Head of caudate nucleus (tissue), 42 donors: ENCODE results near the gene SPATA46.

Source experiments
- DNase-seq, 42 donors: peaks; one replicate each; pipeline versions ENCODE4 v3.0.0 to v3.0.0-alpha.2; 2020 to 2021; ENCODE audit warnings: mixed read lengths in 7 of 42
- intact Hi-C: fragments of 100-400 bp; cut with DNase I; formaldehyde crosslinking; loops from one replicate; pipeline ENCODE4 v1.15.0; 2022

The SPATA46 gene

GRCh38 chr1:162396201-162396906, 19.7 kb upstream of the SPATA46 start:
- intact Hi-C loops: no loop called here
- no peak for DNase-seq

- DNase-seq: peak in 32 of 42 donors; percentile 18 to 76 (median 38)
- intact Hi-C loops: loop anchor here (5.0 kb wide), 1 partner anchor 335 kb away; no protein-coding TSS in a partner anchor
These were observed 15.3 kb upstream of the SPATA46 start for GRCh38 chr1:162391790-162392563.

GRCh38 chr1:162390396-162391185, 13.9 kb upstream of the SPATA46 start:
- peak in 4 of 42 donors; percentile 1 to 33 (median 18) for DNase-seq
- intact Hi-C loops: loop anchor here (5.0 kb wide), 1 partner anchor 333 kb away; no protein-coding TSS in a partner anchor

- DNase-seq: peak in 2 of 42 donors; percentile 20 to 28
These were observed 13.3 kb upstream of the SPATA46 start for GRCh38 chr1:162389971-162390370.

GRCh38 chr1:162389021-162389818, 12.6 kb upstream of the SPATA46 start:
- intact Hi-C loops: no loop called here
- peak in 2 of 42 donors; percentile 8 to 30 for DNase-seq

More at GRCh38 chr1:162389971-162390370, 13.3 kb upstream of the SPATA46 start:
- intact Hi-C loops: loop anchor here (5.0 kb wide), 1 partner anchor 333 kb away; no protein-coding TSS in a partner anchor

- DNase-seq: peak in 2 of 42 donors; percentile 15 to 31
- intact Hi-C loops: no loop called here
These were observed 12.0 kb upstream of the SPATA46 start for GRCh38 chr1:162388615-162389014.

DNA sequence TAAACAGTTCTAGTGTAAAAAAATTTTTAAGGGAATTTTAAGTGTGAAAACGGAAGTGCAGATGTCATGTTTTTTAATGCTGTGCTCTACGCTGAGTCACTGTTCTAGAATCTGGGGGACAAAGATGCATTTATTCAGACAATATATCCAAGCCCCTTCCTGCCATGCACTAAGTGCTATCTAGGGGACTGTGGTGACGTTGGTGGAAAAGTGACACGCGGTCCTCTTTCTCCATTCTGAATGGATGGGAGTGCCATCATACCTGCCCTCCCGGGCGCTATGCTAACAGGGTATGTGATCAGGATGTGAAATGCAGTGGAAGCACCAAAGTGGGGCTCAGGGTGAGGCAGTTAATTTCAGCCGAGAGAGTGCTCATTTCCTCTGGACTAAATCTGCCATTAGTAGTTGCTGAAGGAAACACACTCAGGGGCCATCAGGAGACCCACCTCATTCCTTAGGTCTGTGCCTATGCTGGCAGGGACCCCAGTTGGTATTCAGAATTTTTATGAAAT, 11.5 kb upstream of the SPATA46 start:
- peak in 2 of 42 donors; percentile 3 to 33 for DNase-seq
- intact Hi-C loops: no loop called here

GRCh38 chr1:162387226-162388082, 10.8 kb upstream of the SPATA46 start:
- DNase-seq: peak in 2 of 42 donors; percentile 11 to 29
- intact Hi-C loops: no loop called here

- DNase-seq: peak in 2 of 42 donors; percentile 9 to 28
- intact Hi-C loops: no loop called here
These were observed 9.9 kb upstream of the SPATA46 start for GRCh38 chr1:162386292-162387225.

DNA sequence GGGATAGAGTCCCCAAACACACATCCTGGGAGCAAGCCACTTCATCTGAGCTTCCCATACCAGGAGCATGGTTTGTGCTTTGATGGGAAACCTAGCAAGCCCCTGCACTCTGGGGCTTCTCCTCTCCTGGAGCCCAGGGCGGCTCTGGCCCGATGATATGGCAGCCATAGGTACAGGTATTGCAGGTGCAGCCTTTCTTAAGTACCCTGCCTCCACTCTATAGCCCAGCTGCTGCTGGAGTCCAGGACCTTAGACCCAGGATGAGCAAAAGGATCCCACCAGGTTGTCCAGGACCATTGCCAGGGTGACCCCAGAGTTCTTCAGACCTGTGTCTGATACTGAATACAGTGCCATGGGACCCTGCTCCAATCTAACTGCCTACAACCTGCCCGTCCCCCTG, 9.0 kb upstream of the SPATA46 start:
- DNase-seq: no peak
- intact Hi-C loops: no loop called here

DNA sequence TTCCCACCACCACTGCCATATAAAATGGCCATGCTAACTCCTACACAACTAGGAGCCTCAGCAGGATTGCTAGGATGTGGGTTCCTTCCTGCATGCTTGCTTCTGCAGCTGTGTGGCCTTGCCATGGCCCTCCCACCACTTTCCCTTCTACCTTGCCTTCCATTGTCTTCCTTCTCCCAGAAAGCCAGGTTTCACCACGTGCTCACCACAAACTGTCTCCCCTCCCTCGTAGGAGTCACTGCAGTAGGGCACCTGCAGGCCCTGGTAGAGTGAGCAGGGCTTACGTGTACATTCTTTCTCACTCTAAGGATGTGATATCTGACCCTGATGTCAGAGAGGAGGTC, 8.6 kb upstream of the SPATA46 start:
- DNase-seq: no peak
- intact Hi-C loops: no loop called here

DNA sequence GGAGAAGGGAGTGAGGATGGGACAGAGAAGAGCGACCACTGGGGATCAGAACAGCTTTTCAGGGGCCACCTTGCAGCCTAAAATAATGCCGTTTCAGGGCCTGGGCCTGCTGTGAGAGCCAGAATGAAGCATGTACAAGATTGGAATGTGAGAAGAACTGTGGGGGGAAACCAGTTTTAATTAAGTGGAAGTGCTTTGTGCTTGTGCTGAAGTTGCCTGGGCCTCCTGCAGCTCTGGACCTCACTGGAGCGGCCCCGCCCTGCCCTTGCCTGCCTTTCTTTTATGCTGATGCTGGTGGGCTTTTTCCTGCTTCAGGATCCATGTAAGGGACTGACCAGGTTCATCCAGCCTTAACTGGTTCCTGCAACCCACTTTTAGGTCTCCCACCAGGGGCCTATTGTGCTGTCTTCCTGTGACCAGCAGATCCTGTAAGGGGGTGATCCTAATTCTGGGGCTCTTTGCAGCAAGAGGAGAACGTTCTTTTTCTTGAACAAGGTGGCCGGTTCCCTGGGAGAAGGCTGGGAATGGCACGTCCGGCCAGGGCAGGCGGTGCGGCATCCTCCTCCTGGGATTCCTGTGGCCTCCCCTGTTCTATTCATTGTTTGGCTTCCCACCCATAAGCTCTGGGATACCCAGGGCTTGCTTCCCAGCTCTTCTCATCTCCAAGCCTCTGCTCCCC, 8.1 kb upstream of the SPATA46 start:
- peak in 1 of 42 donors; percentile 8 for DNase-seq
- intact Hi-C loops: no loop called here

DNA sequence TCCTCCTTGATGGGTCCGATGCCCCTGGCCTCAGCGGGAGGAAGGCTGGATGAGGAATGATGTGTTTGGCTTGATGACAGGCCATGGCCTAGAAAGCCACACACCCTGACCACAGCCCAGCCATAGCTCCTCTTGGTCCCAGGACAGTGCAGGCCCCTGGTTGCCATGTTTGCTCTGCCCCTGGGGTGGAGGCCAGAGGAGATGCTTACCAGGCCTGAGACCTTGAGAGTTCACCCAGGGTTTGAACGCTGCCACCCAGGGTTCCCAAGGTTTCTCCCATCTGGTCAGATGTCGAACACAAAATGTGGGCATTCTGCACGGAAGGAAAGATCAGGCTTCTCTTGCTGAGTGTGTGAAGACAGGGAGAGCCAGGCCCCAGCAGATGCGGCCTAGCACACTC, 7.5 kb upstream of the SPATA46 start:
- intact Hi-C loops: no loop called here
- DNase-seq: peak in 2 of 42 donors; percentile 11 to 20

DNA sequence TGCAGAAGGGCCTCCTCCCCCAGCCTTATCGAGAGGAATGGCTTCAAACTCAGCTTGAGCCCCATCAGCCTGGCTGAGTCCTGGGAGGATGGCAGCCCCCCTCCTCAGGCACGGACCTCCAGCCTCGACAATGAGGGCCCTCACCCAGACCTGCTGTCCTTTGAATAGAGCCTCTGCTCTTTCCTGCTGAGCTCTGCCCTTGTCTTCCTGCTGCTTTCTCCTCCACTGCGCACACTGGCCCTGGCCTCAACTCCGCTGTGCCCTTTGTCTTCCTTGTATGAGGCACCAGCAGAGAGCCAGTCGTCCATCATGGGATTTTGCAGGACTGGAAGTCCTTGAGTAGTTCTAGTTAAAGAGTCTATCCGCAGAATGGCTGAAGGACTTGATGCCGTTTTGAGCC, 6.9 kb upstream of the SPATA46 start:
- peak in 1 of 42 donors; percentile 7 for DNase-seq
- intact Hi-C loops: no loop called here

DNA sequence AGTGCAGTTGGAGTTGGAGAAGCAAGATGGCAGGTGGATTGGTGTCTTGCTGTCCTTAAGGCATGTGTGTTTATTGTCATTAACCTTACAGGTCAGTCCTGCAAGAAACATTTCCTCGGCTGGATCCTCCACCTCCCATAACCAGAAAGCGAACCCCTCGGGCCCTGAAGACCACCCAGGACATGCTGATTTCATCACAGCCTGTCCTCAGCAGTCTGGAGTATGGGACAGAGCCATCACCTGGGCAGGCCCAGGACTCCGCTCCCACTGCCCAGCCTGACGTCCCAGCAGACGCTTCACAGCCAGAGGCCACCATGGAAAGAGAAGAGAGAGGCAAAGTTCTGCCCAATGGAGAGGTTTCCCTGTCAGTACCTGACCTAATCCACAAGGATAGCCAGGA, 6.4 kb upstream of the SPATA46 start:
- peak in 1 of 42 donors; percentile 9 for DNase-seq
- intact Hi-C loops: no loop called here
